Neural progenitor cell (in vitro differentiated cells): ENCODE data around the gene BCL2L2. TPM values are rescaled to one million over a fixed set of nuclear protein-coding genes. Genes with fewer than 3 reads are reported as not detected.
A peak's percentile ranks its signal among the peaks of the same experiment; 100 is the strongest.

Source experiments
- DNase-seq: peaks from one replicate; pipeline ENCODE4 v3.0.0-alpha.2; 2016; ENCODE audit warnings: low spot score
- H2AFZ ChIP-seq: fragments of 200-600 bp; sonication (generic); replicated peaks from 2 replicates; pipeline ENCODE4 v1.6.1; 2016; ENCODE audit warnings: antibody characterized with exemption
- H3F3A ChIP-seq: fragments of 200-600 bp; sonication (generic); 2 replicates; pipeline ENCODE4 v1.6.1; 2016; ENCODE audit warnings: antibody characterized with exemption, low read depth
- H3K27ac ChIP-seq: fragments of 200-600 bp; sonication (generic); 2 replicates; pipeline ENCODE4 v1.5.1; 2016; ENCODE audit warnings: mild to moderate bottlenecking
- H3K27me3 ChIP-seq: fragments of 200-600 bp; sonication (generic); 2 replicates; pipeline ENCODE4 v1.6.1; 2016; ENCODE audit warnings: mild to moderate bottlenecking, moderate library complexity
- H3K36me3 ChIP-seq: fragments of 200-600 bp; sonication (generic); 2 replicates; pipeline ENCODE4 v1.5.1; 2016
- H3K4me1 ChIP-seq: fragments of 200-600 bp; sonication (generic); 2 replicates; pipeline ENCODE4 v1.6.1; 2016; ENCODE audit warnings: mixed run types
- H3K4me2 ChIP-seq: fragments of 200-600 bp; sonication (generic); 2 replicates; pipeline ENCODE4 v1.6.1; 2016
- H3K4me3 ChIP-seq: fragments of 200-600 bp; sonication (generic); 2 replicates; pipeline ENCODE4 v1.5.1; 2016
- H3K79me2 ChIP-seq: fragments of 200-600 bp; sonication (generic); 2 replicates; pipeline ENCODE4 v1.6.1; 2016; ENCODE audit warnings: low read depth
- H3K9ac ChIP-seq: fragments of 200-600 bp; sonication (generic); 2 replicates; pipeline ENCODE4 v1.6.1; 2016
- H3K9me3 ChIP-seq: fragments of 200-600 bp; sonication (generic); 2 replicates; pipeline ENCODE4 v1.5.1; 2016; ENCODE audit warnings: low read depth
- H4K20me1 ChIP-seq: fragments of 200-600 bp; sonication (generic); 2 replicates; pipeline ENCODE4 v1.6.1; 2016; ENCODE audit warnings: low read depth
- H3K27ac Mint-ChIP-seq: 3 replicates; pipeline ENCODE4 v1.8.0; 2021; ENCODE audit warnings: mixed read lengths
- H3K27me3 Mint-ChIP-seq: 2 replicates; pipeline ENCODE4 v1.8.0; 2022; ENCODE audit warnings: low read depth, mild to moderate bottlenecking, inconsistent platforms, moderate library complexity, mixed read lengths; ENCODE audit not compliant: insufficient read depth
- H3K36me3 Mint-ChIP-seq: 3 replicates; pipeline ENCODE4 v1.8.0; 2021; ENCODE audit warnings: mixed read lengths
- H3K4me1 Mint-ChIP-seq: 3 replicates; pipeline ENCODE4 v1.8.0; 2021; ENCODE audit warnings: mixed read lengths
- H3K4me3 Mint-ChIP-seq: 3 replicates; pipeline ENCODE4 v1.8.0; 2021; ENCODE audit warnings: mild to moderate bottlenecking, moderate library complexity, mixed read lengths
- H3K9me3 Mint-ChIP-seq: 3 replicates; pipeline ENCODE4 v1.8.0; 2020; ENCODE audit warnings: mixed read lengths
- CTCF ChIP-seq: fragments of 200-600 bp; sonication (generic); IDR thresholded peaks from 2 replicates; pipeline ENCODE4 v1.5.1; 2017; ENCODE audit warnings: antibody characterized with exemption, mild to moderate bottlenecking
- EZH2 ChIP-seq: fragments of 200-600 bp; sonication (generic); IDR thresholded peaks from 2 replicates; pipeline ENCODE4 v1.6.1; 2017; ENCODE audit warnings: antibody characterized with exemption, mild to moderate bottlenecking, moderate library complexity
- EZH2phosphoT487 ChIP-seq: fragments of 200-600 bp; sonication (generic); IDR thresholded peaks from 2 replicates; pipeline ENCODE4 v1.6.1; 2017; ENCODE audit warnings: antibody characterized with exemption
- total RNA-seq: library from RNA; depleted of rRNA; stranded (reverse); fragments of >200 nt; gene quantifications from 2 replicates; pipeline ENCODE4 v1.2.3, GENCODE V29; 2015; ENCODE audit warnings: low replicate concordance

The BCL2L2 gene
- total RNA-seq, 1 donor from 2014 or later = 14.9 TPM

GRCh38 chr14:23281247-23281646 is 25.4 kb upstream of the BCL2L2 start:
- Histone ChIP-seq H3K4me3 (no peak overlapping the region), H2AFZ (no peak overlapping the region), H3K27ac (peak overlapping the region; percentile 93), H3K4me1 (peaks cover 37% of the 10 kb centered on the region), H3K36me3 (no peaks in the 10 kb centered on the region), H3K27me3 (no peaks in the 10 kb centered on the region), H3K9ac (no peak overlapping the region), H4K20me1 (peaks cover 4% of the 10 kb centered on the region), H3K9me3 (no peaks in the 10 kb centered on the region), H3F3A (peaks cover 34% of the 10 kb centered on the region), H3K79me2 (peaks cover 67% of the 10 kb centered on the region), H3K4me2 (peak overlapping the region; percentile 79)
- H3K4me1 Mint-ChIP-seq = peaks cover 33% of the 10 kb centered on the region
- DNase-seq = no peak
- no peaks in the 10 kb centered on the region for H3K27me3 Mint-ChIP-seq
- H3K27ac Mint-ChIP-seq = no peak overlapping the region
- no peak overlapping the region for H3K4me3 Mint-ChIP-seq
- H3K36me3 Mint-ChIP-seq = peaks cover 9% of the 10 kb centered on the region
- no peak for TF ChIP-seq EZH2phosphoT487
- no peak for TF ChIP-seq EZH2
- TF ChIP-seq CTCF = no peak
- H3K9me3 Mint-ChIP-seq = no peaks in the 10 kb centered on the region

GRCh38 chr14:23284654-23285529 is 21.7 kb upstream of the BCL2L2 start:
- no peaks in the 10 kb centered on the region for H3K9me3 Mint-ChIP-seq
- peak overlapping the region; percentile 86 for H3K4me3 ChIP-seq
- peaks cover 40% of the 10 kb centered on the region for H3F3A ChIP-seq
- H3K27ac ChIP-seq = no peak overlapping the region
- peaks cover 24% of the 10 kb centered on the region for H3K27me3 ChIP-seq
- H3K4me1 ChIP-seq = peaks cover 33% of the 10 kb centered on the region
- peak overlapping the region; percentile 99 for H3K4me3 Mint-ChIP-seq
- H3K27ac Mint-ChIP-seq = peak overlapping the region; percentile 54
- H3K79me2 ChIP-seq = peaks cover 50% of the 10 kb centered on the region
- no peak overlapping the region for H2AFZ ChIP-seq
- no peaks in the 10 kb centered on the region for H3K36me3 ChIP-seq
- TF ChIP-seq EZH2phosphoT487 (no peak), EZH2 (no peak)
- peak overlapping the region; percentile 59 for H3K9ac ChIP-seq
- H4K20me1 ChIP-seq = peaks cover 4% of the 10 kb centered on the region
- H3K36me3 Mint-ChIP-seq = no peaks in the 10 kb centered on the region
- no peaks in the 10 kb centered on the region for H3K27me3 Mint-ChIP-seq
- H3K9me3 ChIP-seq = no peaks in the 10 kb centered on the region
- no peak for DNase-seq
- peaks cover 34% of the 10 kb centered on the region for H3K4me1 Mint-ChIP-seq
- H3K4me2 ChIP-seq = peak overlapping the region; percentile 93

- H3K9ac ChIP-seq = peak overlapping the region; percentile 59
- peak overlapping the region; percentile 53 for H2AFZ ChIP-seq
- Mint-ChIP-seq H3K4me3 (peak overlapping the region; percentile 99), H3K9me3 (no peaks in the 10 kb centered on the region), H3K4me1 (peaks cover 28% of the 10 kb centered on the region), H3K27ac (no peak overlapping the region), H3K27me3 (no peaks in the 10 kb centered on the region), H3K36me3 (no peaks in the 10 kb centered on the region)
- TF ChIP-seq EZH2 = no peak
- no peak for TF ChIP-seq CTCF
- no peak for TF ChIP-seq EZH2phosphoT487
- H3F3A ChIP-seq = peaks cover 33% of the 10 kb centered on the region
- peaks cover 50% of the 10 kb centered on the region for H3K79me2 ChIP-seq
- peak overlapping the region; percentile 93 for H3K4me2 ChIP-seq
- H3K27me3 ChIP-seq = peaks cover 31% of the 10 kb centered on the region
- no peaks in the 10 kb centered on the region for H3K9me3 ChIP-seq
- H3K27ac ChIP-seq = no peak overlapping the region
- H3K4me1 ChIP-seq = peaks cover 27% of the 10 kb centered on the region
- H3K36me3 ChIP-seq = no peaks in the 10 kb centered on the region
- peaks cover 4% of the 10 kb centered on the region for H4K20me1 ChIP-seq
- DNase-seq = no peak
- peak overlapping the region; percentile 86 for H3K4me3 ChIP-seq
Observed at GRCh38 chr14:23285530-23286019, 21.1 kb upstream of the BCL2L2 start.
